Stimulated activated CD8-positive, alpha-beta memory T cell treated with anti-CD3 and anti-CD28 coated beads, Interleukin-12 subunit alpha, Interleukin-12 subunit beta, amount 100 ng/mL, for 4 hours (primary cell): ENCODE measurements around the gene DUS1L.
A peak's percentile ranks its signal among the peaks of the same experiment; 100 is the strongest.

Experiments used
- DNase-seq: peaks from one replicate; pipeline ENCODE4 v3.0.0-alpha.2; 2020; ENCODE audit warnings: low read depth

The DUS1L gene

DNA sequence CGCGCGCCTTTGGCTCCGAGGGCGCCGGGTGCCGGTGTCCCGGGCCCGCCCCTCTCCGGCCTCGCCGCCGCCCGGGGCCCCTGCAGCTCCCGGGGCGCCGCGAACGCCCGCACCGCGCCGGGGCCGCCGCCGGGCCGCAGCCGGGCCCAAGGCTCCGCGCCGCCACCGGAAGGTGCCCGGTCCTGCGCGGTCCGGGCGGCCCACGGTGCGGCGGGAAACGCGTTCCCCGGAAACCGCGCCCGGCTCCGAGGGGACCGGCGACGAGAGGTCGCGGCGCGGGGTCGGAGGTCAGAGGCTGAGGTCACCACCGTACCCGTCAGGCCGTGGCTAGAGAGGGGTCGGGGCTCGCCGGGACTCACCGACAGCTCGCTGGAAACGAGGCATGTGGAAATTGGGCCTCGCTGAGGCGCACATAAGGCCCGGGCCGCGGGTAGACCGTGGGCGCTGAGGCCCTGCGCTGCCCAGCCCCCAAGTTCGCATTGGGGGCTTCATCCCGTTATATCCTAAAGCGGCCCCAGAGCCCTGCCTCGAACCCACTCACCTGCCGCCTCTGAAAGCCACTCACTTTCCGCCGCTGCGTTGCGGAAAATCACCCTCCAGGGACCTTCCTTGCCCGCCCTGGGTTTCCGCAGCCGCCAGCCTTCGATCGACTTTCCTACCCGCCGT lies at the start of gene DUS1L:
Gene DUS1L, minus strand, starts transcription at position 167 of the 666 bp plus-strand sequence. CDS start 745 bp downstream, outside the sequence.
- DNase-seq, result peak; percentile 48

DNA sequence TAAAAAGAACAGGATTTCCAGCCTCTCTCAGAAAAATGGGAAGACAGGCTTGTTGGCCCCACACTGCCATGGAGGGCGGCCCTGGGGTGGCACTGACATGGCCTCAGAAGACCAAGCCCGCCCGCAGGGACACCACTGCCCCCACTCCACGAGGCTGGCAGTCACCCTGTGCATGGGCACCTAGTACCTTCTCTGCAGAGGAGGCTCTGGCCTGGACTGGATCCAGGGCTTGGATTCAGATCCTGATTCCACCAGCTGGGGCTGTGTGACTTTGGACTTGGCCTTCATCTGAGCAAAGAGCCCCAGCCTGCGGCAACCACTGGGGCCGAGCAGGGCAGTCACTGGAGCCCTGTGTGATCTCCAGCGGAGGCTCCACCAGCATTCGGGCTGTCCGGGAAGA lies 49.3 kb upstream of the DUS1L start:
- no peak for DNase-seq

GRCh38 chr17:82114447-82114846 lies 48.8 kb upstream of the DUS1L start:
- DNase-seq, result no peak

GRCh38 chr17:82113941-82114340 lies 48.3 kb upstream of the DUS1L start:
- no peak for DNase-seq

DNA sequence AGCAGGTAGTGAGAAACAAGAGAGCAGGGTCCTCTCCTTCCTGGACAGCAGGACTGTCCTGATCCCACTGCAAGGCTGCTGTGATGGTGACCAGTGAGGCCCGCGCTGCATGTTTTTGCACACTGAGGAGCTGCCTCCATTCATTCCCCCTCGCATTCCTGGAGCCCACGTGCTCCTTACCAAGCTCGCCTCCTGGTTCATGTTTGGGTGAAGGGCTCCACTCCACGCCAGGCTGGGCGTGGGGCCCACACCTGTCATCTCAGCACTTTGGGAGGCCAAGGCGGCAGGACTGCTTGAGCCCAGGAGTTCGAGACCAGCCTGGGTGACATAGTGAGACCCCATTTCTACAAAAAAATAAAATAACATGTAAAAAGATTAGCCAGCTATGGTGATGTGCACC lies 47.8 kb upstream of the DUS1L start:
- DNase-seq, result no peak

DNA sequence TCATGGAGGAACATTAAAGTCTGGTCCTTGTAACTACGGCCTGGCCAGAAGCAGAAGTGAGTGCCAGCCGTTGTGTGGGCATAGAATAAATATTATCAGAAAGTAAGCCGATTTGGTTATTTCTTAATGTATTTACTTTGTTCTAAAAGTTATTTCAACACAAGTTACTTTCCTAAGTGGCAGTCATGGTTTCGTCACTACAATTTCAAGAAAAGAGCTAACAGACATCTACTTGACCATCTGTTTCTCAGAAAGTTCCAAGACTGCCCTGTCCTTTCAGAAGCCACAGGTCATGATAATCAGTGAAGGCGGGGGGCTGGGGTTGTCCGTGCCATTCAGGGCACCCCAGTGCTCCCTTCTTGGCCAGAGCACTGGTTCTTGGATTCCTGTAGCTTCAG lies 47.3 kb upstream of the DUS1L start:
- DNase-seq, result no peak

- DNase-seq, result no peak
These were observed 46.7 kb upstream of the DUS1L start for GRCh38 chr17:82112181-82112913.

GRCh38 chr17:82110298-82110697 lies 44.7 kb upstream of the DUS1L start:
- no peak for DNase-seq

DNA sequence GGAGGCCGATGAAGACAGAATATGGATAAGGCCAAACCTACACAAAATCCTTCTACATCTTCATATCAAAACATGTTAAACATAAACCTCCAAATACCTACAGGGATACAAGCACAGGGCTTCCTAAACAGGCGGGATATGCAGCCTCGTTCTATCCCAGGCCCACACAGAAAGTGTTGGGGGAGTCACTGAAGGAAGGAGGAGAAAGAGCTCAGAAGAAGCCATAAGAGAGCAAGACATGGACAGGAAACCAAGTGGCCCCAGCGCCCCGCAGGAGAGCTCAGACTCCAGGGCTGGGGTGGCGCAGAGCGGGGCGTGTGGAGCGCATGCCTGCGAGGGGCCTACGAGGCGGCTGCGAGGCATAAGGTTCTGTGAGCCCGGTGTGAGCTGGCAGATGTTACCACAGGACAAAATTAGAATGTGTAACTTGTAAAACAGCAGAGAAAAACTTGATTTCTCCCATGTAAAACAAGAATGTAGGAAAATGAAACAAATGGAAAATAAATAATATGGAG lies 43.4 kb upstream of the DUS1L start:
- no peak for DNase-seq

- no peak for DNase-seq
These were observed 42.9 kb upstream of the DUS1L start for GRCh38 chr17:82108496-82108945.

DNA sequence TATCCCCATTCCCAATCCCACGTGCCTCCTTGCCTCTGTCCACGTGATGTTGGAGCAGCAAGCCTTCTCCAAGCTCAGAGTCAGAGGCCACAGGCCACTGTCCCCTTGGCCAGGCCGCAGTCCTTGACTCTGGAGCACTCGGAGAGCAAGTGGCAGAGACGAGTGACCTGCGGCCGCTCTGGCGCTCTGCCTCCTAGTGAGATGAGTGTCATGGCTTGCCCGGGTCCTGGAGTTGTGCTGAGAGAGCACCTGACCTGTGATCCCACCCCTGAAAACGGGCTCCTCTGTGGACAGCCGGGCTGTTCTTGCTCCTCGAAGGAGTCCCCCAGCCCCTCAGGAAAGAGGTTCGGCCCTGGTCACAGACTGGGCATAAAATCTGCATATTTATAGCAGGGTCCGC lies 42.4 kb upstream of the DUS1L start:
- DNase-seq, result no peak

DNA sequence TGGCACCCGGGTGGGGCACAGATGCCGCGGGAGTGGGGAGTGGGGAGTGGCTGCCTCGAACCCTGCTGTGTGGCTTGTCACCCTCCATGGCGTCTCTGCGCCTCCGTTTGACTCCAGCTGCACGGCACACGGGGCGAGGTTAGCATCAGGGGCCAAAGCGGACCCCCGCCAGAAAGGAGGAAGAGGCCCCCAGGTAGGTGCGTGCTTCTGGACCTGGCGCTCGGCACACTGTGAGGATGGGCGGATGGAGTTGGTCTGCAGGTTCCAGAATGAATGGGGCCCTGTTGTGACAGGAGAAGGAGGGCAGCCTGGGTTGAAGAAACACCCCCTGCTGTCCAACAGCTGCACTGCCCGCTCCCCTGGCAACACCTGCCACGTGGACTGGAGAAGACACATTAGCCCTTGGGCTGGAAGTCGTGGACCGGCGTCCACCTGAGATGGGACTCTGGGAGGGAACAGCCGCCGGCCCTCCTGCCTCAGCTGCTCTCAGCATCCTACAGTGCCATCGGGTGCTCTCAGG lies 41.8 kb upstream of the DUS1L start:
- DNase-seq, result no peak

- no peak for DNase-seq
These were observed 41.2 kb upstream of the DUS1L start for GRCh38 chr17:82106688-82107305.

- peak; percentile 34 for DNase-seq
These were observed 40.5 kb upstream of the DUS1L start for GRCh38 chr17:82105882-82106687.

DNA sequence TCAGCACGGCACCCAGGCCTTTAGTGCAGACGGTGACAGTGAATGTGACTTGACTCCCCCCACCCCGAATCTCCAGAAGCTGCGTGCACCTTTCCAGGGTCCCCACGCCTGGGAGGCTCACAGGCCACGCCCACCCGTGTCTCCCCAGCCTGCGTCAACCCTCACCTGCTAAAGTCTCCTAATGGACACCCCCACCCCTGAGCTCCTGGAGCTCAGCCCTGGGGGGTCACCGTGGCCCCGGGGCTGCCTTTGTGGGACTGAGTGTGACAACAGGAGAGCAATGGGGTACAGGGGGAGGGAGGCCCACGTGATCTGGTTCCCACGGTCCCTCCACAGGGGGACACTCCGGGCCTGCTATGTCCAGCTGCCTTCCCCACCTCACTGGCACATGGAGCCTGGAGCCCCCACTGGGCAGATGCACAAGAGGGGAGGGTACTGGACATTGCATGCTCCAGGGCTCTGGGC lies 39.8 kb upstream of the DUS1L start:
- DNase-seq, result no peak

- no peak for DNase-seq
These were observed 39.3 kb upstream of the DUS1L start for GRCh38 chr17:82104797-82105416.

DNA sequence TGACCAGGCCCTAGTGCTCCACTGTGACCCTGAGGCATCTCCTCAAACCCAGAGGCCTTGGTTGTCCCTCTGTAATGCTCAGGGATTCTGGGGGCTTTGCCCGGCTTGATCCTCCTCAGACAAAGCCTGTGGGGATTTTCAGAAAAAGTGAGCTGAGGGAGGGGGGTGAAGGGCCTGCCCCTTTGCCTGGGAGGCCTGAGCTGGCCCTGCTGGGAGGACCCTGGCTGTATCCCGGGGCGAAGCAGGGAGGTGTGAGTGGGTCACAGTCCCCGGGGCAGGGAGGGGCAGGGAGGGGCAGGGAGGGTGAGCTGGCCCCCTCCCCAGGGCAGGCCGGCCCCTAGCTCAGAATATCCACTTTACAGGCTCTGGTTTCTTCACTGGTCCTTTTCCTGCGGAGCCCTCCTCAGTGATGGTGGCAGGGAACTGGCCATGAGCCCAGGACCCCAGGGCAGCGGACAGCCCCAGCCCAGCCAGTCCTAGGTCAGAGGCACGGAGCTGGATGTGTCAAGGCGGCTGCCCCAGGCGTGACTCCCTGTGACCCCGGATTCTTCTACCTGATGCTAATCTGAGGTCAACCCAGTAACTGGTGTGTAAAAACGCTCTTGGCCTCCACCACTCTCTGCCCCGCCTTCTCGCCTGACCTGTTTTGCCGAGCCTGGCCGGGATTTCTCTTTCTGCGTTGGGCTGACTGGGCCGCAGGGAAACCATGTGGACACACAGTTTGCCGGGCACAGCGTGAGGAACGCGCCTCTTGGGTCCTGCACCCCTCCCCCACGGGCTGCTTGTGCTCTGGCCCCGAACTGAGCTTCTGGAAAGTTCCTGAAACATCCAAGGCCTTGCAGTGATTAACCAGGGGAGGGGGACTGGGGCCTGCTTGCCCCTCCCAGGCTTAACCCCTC lies 38.2 kb upstream of the DUS1L start:
- no peak for DNase-seq

DNA sequence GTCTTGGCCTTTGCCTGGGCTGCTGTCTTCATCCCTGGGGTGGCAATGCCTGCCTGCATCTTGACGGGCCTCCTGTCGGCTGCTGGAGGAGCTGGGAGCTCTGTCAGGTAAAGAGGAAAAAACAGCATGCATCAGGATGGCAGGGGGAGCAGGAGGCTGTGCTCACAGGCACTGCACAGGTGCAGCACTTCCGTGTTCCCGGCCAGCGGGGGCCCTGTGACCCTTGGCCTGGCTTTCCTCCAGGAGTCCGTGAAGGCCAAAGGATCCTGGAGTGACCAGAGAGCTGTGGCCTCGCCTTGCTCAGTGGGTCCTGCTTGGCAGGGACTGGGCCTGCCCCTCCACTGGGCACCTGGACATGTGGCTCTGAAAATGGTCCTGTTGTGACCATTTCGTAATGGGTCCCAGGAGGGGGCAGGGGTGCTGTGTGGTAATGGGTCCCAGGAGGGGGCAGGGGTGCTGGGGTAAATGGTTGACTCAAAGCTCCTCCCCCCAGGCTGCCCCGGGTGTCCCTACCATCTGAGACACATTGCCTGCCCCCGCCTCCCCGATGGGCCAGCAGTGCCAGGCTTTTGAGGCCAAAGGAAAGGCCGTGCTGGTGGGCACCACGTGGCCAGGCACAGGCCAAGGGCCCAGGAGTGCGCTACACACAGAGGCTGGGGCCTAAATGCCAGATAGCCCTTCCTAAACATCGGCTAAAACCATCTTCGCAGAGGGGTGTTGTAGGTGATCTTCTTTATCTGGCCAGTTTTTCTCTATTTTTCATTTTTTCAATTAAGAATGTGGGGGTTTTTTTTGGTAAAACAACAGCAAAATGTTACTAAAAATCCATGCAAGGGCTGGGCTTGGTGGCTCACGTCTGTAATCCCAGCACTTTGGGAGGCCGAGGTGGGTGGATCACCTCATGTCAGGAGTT lies 36.4 kb upstream of the DUS1L start:
- no peak for DNase-seq

- DNase-seq, result no peak
These were observed 35.7 kb upstream of the DUS1L start for GRCh38 chr17:82101301-82101715.
